Astrocyte of the spinal cord (primary cell): ENCODE measurements around the gene RIOX2.

Experiments
- DNase-seq: peaks from one replicate; pipeline ENCODE4 v3.0.0; 2011; ENCODE audit warnings: low read depth, low spot score
- H3K4me3 ChIP-seq: 2 replicates; pipeline ENCODE4 v1.5.1; 2011; ENCODE audit warnings: low read depth, mild to moderate bottlenecking, low read length, moderate library complexity
- in situ Hi-C: cut with HindIII; loops from 2 replicates; pipeline ENCODE4 v1.10.0; 2017; ENCODE audit warnings: low sequenced_read_pairs
- TF ChIP-seq, protein P1 (sequence below): IDR thresholded peaks from 2 replicates; pipeline ENCODE4 v1.5.1; 2012; ENCODE audit warnings: low read depth, mild to moderate bottlenecking, low read length, inconsistent platforms

RIOX2 gene

DNA sequence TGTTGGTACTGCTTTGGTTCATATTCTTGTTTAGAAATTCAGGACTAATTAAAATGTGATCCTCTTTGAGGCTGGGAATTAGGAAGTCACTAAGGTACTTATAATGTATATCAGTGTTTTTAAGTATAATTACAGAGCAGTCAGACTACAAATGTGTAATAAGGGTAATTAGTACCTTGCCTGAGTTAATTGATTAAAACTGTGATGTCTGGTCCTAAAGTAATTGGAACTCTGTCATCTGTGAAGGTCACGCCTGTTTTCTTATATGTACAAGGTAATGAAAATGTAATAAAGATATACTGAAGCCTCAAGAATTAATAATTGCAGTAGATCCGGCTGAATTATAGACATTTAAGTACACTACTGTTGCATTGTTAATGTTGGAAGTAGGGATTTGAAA, 32.8 kb downstream of the RIOX2 start:
- in situ Hi-C loops, result no loop called here
- DNase-seq, result no peak
- TF ChIP-seq, protein P1, sequence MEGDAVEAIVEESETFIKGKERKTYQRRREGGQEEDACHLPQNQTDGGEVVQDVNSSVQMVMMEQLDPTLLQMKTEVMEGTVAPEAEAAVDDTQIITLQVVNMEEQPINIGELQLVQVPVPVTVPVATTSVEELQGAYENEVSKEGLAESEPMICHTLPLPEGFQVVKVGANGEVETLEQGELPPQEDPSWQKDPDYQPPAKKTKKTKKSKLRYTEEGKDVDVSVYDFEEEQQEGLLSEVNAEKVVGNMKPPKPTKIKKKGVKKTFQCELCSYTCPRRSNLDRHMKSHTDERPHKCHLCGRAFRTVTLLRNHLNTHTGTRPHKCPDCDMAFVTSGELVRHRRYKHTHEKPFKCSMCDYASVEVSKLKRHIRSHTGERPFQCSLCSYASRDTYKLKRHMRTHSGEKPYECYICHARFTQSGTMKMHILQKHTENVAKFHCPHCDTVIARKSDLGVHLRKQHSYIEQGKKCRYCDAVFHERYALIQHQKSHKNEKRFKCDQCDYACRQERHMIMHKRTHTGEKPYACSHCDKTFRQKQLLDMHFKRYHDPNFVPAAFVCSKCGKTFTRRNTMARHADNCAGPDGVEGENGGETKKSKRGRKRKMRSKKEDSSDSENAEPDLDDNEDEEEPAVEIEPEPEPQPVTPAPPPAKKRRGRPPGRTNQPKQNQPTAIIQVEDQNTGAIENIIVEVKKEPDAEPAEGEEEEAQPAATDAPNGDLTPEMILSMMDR, result no peak
- no peak overlapping the region for H3K4me3 ChIP-seq

DNA sequence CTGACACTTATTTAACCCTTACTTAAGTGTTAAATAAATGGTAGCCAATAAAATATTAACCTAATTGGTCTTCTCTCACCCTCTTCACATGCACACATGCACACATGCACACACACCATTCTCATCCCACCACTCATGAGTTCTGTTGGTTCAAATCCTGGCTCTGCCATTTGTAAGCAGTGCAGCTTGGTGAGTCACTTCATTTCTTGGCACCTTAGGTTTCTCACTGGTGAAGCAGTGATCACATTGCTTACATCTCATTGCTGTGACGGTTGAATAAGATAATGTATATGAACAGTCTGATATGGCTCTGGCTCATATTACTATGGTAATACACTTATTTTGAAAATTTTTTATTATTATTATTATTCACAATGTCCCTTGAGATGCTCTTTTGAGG, 33.8 kb downstream of the RIOX2 start:
- DNase-seq, result peak; percentile 28
- TF ChIP-seq, protein P1, result no peak
- in situ Hi-C loops, result no loop called here

GRCh38 chr3:97937205-97937604, 35.0 kb downstream of the RIOX2 start:
- no peak overlapping the region for H3K4me3 ChIP-seq
- in situ Hi-C loops, result no loop called here
- TF ChIP-seq, protein P1, result no peak
- DNase-seq, result no peak

More for the DNA sequence above, 33.8 kb downstream of the RIOX2 start:
- H3K4me3 ChIP-seq, result no peak overlapping the region

DNA sequence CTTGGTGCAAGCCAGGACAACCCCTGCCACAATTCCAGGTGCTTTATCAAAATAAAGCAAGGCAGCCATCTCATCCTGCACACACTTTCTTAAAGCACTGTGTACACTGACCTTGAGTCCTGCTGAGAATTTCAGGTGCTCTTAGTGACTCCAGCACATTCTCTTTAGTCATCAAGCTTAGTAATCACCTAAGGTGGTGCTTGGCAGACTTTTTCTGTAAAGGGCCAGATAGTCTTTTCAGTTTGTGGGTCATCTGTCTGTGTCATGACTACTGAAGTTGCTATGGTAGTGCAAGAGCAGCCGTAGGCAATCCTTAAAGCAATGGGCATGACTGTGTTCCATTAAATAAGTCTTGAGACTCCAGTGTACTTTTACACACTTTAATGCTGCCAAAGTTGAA, 36.4 kb downstream of the RIOX2 start:
- no peak for DNase-seq
- no peak overlapping the region for H3K4me3 ChIP-seq
- in situ Hi-C loops, result no loop called here
- TF ChIP-seq, protein P1, result no peak

DNA sequence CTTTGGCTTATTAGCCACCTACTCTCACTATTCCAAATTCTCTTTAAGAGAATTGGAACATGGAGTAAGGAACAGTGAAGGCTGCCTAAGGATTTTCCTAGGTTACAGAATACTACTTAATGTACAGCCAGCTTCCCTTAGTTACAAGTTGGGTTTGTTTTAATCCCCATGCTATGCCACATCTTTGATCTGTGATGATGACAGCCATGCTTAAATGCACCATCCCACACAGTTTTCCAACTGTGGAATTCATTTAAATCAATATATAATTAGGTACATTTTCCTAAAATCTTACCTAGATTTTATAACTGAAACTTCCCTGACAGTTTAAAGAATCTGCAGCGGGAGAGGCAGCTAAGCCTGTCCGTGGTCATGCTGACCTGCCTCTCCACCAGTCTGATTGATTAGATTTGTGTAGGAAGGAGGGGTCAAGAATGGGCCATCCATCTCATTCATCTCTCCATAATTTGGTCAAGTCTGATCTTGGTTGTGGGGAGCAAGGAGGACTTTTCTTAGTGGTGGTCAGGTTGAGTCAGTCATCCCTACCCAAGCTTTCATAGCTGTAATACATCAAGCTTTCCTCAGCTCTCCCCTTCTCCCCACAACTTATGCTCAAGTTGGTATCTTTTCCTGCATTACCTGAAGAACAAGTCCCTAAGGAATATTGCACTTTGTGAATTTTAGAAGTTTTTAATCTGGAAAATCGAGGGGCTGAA, 37.1 kb downstream of the RIOX2 start:
- in situ Hi-C loops, result no loop called here
- TF ChIP-seq, protein P1, result no peak
- no peak for DNase-seq

GRCh38 chr3:97932387-97932801, 39.8 kb downstream of the RIOX2 start:
- TF ChIP-seq, protein P1, result no peak
- no peak overlapping the region for H3K4me3 ChIP-seq
- in situ Hi-C loops, result no loop called here
- no peak for DNase-seq

More for the DNA sequence above, 37.1 kb downstream of the RIOX2 start:
- no peak overlapping the region for H3K4me3 ChIP-seq
